Body of pancreas (tissue), 4 donors: ENCODE results near the gene ARHGAP24.

Experiments
- POLR2A ChIP-seq, 3 donors: fragments of 450-650 bp; IDR thresholded peaks; one replicate each; pipeline ENCODE4 v1.6.1; 2016; ENCODE audit warnings: antibody characterized with exemption in 3 of 3, mild to moderate bottlenecking in 2 of 3
- TF ChIP-seq, protein P1 (sequence below), 7 experiments: fragments of 450-650 bp in 4 of 7; fragments of 200-600 bp in 3 of 7; sonication (generic) in 3 of 7; IDR thresholded peaks; one replicate each; pipeline ENCODE4 v1.5.1; 2016 to 2019; ENCODE audit warnings: antibody characterized with exemption in 7 of 7

- TF ChIP-seq, protein P1, sequence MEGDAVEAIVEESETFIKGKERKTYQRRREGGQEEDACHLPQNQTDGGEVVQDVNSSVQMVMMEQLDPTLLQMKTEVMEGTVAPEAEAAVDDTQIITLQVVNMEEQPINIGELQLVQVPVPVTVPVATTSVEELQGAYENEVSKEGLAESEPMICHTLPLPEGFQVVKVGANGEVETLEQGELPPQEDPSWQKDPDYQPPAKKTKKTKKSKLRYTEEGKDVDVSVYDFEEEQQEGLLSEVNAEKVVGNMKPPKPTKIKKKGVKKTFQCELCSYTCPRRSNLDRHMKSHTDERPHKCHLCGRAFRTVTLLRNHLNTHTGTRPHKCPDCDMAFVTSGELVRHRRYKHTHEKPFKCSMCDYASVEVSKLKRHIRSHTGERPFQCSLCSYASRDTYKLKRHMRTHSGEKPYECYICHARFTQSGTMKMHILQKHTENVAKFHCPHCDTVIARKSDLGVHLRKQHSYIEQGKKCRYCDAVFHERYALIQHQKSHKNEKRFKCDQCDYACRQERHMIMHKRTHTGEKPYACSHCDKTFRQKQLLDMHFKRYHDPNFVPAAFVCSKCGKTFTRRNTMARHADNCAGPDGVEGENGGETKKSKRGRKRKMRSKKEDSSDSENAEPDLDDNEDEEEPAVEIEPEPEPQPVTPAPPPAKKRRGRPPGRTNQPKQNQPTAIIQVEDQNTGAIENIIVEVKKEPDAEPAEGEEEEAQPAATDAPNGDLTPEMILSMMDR (IDR thresholded peaks at IDR 0.05): no peak
- TF ChIP-seq POLR2A (IDR thresholded peaks at IDR 0.05): no peak
These were observed 539.6 kb downstream of the ARHGAP24 start for GRCh38 chr4:86014599-86014998.
